Adrenal gland (tissue), 5 donors: Measurements from ENCODE around the gene CCNI2.

ENCODE experiments used
- CTCF ChIP-seq, 6 experiments: fragments of 450-650 bp in 4 of 6; fragments of 200-600 bp in 2 of 6; sonication (generic) in 1 of 6; IDR thresholded peaks; 1 replicate in 5 of 6; 2 replicates in 1 of 6; pipeline versions ENCODE4 v1.5.1 to v1.8.0; 2016 to 2021; ENCODE audit warnings: antibody characterized with exemption in 6 of 6, mild to moderate bottlenecking in 2 of 6, moderate library complexity in 1 of 6
- POLR2A ChIP-seq, 2 donors: fragments of 450-650 bp; IDR thresholded peaks; one replicate each; pipeline ENCODE4 v1.6.1; 2017; ENCODE audit warnings: antibody characterized with exemption in 2 of 2, mild to moderate bottlenecking in 2 of 2, moderate library complexity in 1 of 2
- donor health status: DM: no; HTN: no; CAD: no.

DNA sequence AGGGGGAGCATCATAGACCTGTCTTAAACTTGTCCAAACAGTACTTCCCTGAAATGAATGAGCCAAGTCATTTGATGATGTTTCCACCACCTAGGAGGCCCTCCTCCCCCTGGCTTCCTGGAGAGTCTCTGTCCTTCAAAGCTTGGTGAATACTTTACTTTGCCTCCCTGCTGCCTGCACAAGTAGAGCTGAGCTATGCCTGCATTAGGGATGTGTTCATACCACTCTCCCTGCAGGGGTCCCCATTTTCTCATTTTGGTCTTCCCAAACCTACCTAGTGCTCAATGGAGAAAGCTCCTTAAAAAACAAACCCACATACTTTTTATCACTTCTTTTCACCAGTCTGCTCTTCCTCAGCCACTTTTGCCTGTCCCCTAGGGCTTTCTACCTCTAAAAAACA lies 7.7 kb downstream of the CCNI2 start:
- TF ChIP-seq CTCF (IDR thresholded peaks at IDR 0.05) (no peak), POLR2A (IDR thresholded peaks at IDR 0.05) (no peak)
